PFSK-1 (cell line): ENCODE data around the gene RASSF10.

Experiments
- FOXP2 ChIP-seq: optimal IDR thresholded peaks from 2 replicates; pipeline ENCODE3; 2011; ENCODE audit warnings: borderline replicate concordance, control low read depth, inconsistent platforms; ENCODE audit not compliant: insufficient read depth; ENCODE audit errors: extremely low read length, extremely low read depth
- POLR2AphosphoS5 ChIP-seq: IDR thresholded peaks from 2 replicates; pipeline ENCODE4 v1.6.1; 2012; ENCODE audit warnings: low read depth, mild to moderate bottlenecking, control low read depth, low read length, moderate library complexity
- SIN3A ChIP-seq: IDR thresholded peaks from 2 replicates; pipeline ENCODE4 v1.6.1; 2012; ENCODE audit warnings: mild to moderate bottlenecking, low read length, moderate library complexity, borderline replicate concordance; ENCODE audit not compliant: insufficient read depth
- TAF1 ChIP-seq: IDR thresholded peaks from 2 replicates; pipeline ENCODE4 v1.6.1; 2012; ENCODE audit warnings: low read length, control low read depth, borderline replicate concordance; ENCODE audit not compliant: insufficient read depth

DNA sequence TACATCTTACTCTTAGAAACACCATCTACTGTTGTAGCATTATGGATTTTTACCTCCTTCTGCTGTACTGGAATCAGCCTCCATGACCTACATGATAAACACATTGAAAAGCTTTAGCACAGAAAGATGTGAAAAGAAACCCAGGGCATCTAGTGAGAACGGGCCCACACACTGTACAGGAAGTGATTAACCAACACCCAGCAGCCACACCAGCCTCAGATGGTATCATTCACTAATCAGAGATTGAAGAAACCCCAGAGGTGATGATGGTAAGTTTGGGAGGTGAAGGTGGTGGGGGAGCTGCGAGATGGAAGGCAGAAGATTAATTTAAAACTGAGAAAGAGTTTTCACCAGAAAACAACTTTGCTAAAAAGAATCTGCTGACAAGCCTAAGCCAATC, 46.1 kb downstream of the RASSF10 start:
- TF ChIP-seq POLR2AphosphoS5 (no peak), TAF1 (no peak), SIN3A (no peak), FOXP2 (no peak)
